T47D (cell line): ENCODE measurements around the gene SLIT3.

Experiments
- DNase-seq, 2 experiments: peaks; one replicate each; pipeline versions ENCODE4 v3.0.0 to v3.0.0-alpha.2; 2011 to 2012; ENCODE audit warnings: low read depth in 1 of 2, low spot score in 1 of 2
- JUND ChIP-seq: IDR thresholded peaks from 2 replicates; pipeline ENCODE4 v1.6.1; 2012; ENCODE audit warnings: low read depth
- in situ Hi-C: cut with HindIII; loops from 2 replicates; pipeline ENCODE4 v1.10.0; 2016; ENCODE audit warnings: low sequenced_read_pairs, low pct_unique_long_range_greater_than_20kb

SLIT3 gene

GRCh38 chr5:169013208-169013728 lies 287.7 kb downstream of the SLIT3 start:
- no peak for TF ChIP-seq JUND
- in situ Hi-C loops = no loop called here
- no peak for DNase-seq

GRCh38 chr5:169012450-169012849 lies 288.5 kb downstream of the SLIT3 start:
- no peak for DNase-seq
- in situ Hi-C loops = no loop called here
- no peak for TF ChIP-seq JUND

- TF ChIP-seq JUND = no peak
- DNase-seq = no peak
- in situ Hi-C loops = no loop called here
These were observed 289.5 kb downstream of the SLIT3 start for GRCh38 chr5:169011451-169011850.

GRCh38 chr5:169011009-169011408 lies 289.9 kb downstream of the SLIT3 start:
- in situ Hi-C loops = no loop called here
- DNase-seq = no peak
- TF ChIP-seq JUND = no peak

- in situ Hi-C loops = no loop called here
- no peak for TF ChIP-seq JUND
- no peak for DNase-seq
These were observed 291.8 kb downstream of the SLIT3 start for GRCh38 chr5:169009123-169009522.

GRCh38 chr5:169006842-169007790 lies 293.8 kb downstream of the SLIT3 start:
- in situ Hi-C loops = no loop called here
- TF ChIP-seq JUND = no peak
- no peak for DNase-seq

GRCh38 chr5:169004551-169004950 lies 296.4 kb downstream of the SLIT3 start:
- in situ Hi-C loops = no loop called here

GRCh38 chr5:169003721-169004541 lies 297.0 kb downstream of the SLIT3 start:
- no peak for TF ChIP-seq JUND
- no peak for DNase-seq
- in situ Hi-C loops = no loop called here

More at GRCh38 chr5:169004551-169004950, 296.4 kb downstream of the SLIT3 start:
- DNase-seq = no peak
- no peak for TF ChIP-seq JUND

GRCh38 chr5:169002953-169003555 lies 297.9 kb downstream of the SLIT3 start:
- DNase-seq = no peak
- TF ChIP-seq JUND = no peak
- in situ Hi-C loops = no loop called here

- TF ChIP-seq JUND = no peak
- in situ Hi-C loops = no loop called here
- no peak for DNase-seq
These were observed 299.5 kb downstream of the SLIT3 start for GRCh38 chr5:169001394-169001793.

- in situ Hi-C loops = no loop called here
- DNase-seq = no peak
- TF ChIP-seq JUND = no peak
These were observed 305.9 kb downstream of the SLIT3 start for GRCh38 chr5:168995024-168995423.

GRCh38 chr5:168992687-168993086 lies 308.3 kb downstream of the SLIT3 start:
- in situ Hi-C loops = no loop called here
- TF ChIP-seq JUND = no peak
- DNase-seq = peak in 1 of 2 experiments; percentile 42
